ENCODE results near the gene SLC29A4.
"Not testable (repeated sequence)": the region's sequence is repeated elsewhere in the genome, so short reads cannot be mapped to it uniquely, and the experiment has no call there.

SLC29A4 gene

GRCh38 chr7:5296015-5296610 lies 13.4 kb downstream of the SLC29A4 start:
- DNase-seq (ENCODE audit: low spot score), result no peak

- no peak for DNase-seq (ENCODE audit: low spot score)
These were observed 14.0 kb downstream of the SLC29A4 start for GRCh38 chr7:5296611-5297226.

GRCh38 chr7:5300366-5300765 lies 17.6 kb downstream of the SLC29A4 start:
- no peak for DNase-seq (ENCODE audit: low spot score)

- DNase-seq (ENCODE audit: low spot score), result no peak
These were observed 19.8 kb downstream of the SLC29A4 start for GRCh38 chr7:5302577-5302976.

GRCh38 chr7:5303061-5303460 lies 20.3 kb downstream of the SLC29A4 start:
- no peak for DNase-seq (ENCODE audit: low spot score)

- DNase-seq (ENCODE audit: low spot score), result no peak
These were observed 21.1 kb downstream of the SLC29A4 start for GRCh38 chr7:5303591-5304505.

GRCh38 chr7:5305050-5305449 lies 22.3 kb downstream of the SLC29A4 start:
- DNase-seq (ENCODE audit: low spot score), result not testable (repeated sequence)

GRCh38 chr7:5307221-5308142 lies 24.7 kb downstream of the SLC29A4 start:
- not testable (repeated sequence) for DNase-seq (ENCODE audit: low spot score)

GRCh38 chr7:5309146-5309545 lies 26.4 kb downstream of the SLC29A4 start:
- no peak for DNase-seq (ENCODE audit: low spot score)

- DNase-seq (ENCODE audit: low spot score), result no peak
These were observed 28.2 kb downstream of the SLC29A4 start for GRCh38 chr7:5310822-5311405.

GRCh38 chr7:5312276-5313070 lies 29.7 kb downstream of the SLC29A4 start:
- DNase-seq (ENCODE audit: low spot score), result not testable (repeated sequence)

GRCh38 chr7:5313076-5313885 lies 30.5 kb downstream of the SLC29A4 start:
- not testable (repeated sequence) for DNase-seq (ENCODE audit: low spot score)

GRCh38 chr7:5314864-5315263 lies 32.1 kb downstream of the SLC29A4 start:
- DNase-seq (ENCODE audit: low spot score), result no peak

GRCh38 chr7:5315761-5316160 lies 33.0 kb downstream of the SLC29A4 start:
- no peak for DNase-seq (ENCODE audit: low spot score)

- not testable (repeated sequence) for DNase-seq (ENCODE audit: low spot score)
These were observed 35.9 kb downstream of the SLC29A4 start for GRCh38 chr7:5318613-5319012.

GRCh38 chr7:5320391-5320790 lies 37.6 kb downstream of the SLC29A4 start:
- DNase-seq (ENCODE audit: low spot score), result no peak

GRCh38 chr7:5320802-5321396 lies 38.2 kb downstream of the SLC29A4 start:
- no peak for DNase-seq (ENCODE audit: low spot score)

GRCh38 chr7:5322621-5323410 lies 40.1 kb downstream of the SLC29A4 start:
- DNase-seq (ENCODE audit: low spot score), result no peak

Measured in HuH-7.5 (cell line).